ENCODE measurements around the gene HSPB7.
A peak's percentile ranks its signal among the peaks of the same experiment; 100 is the strongest.

DNA sequence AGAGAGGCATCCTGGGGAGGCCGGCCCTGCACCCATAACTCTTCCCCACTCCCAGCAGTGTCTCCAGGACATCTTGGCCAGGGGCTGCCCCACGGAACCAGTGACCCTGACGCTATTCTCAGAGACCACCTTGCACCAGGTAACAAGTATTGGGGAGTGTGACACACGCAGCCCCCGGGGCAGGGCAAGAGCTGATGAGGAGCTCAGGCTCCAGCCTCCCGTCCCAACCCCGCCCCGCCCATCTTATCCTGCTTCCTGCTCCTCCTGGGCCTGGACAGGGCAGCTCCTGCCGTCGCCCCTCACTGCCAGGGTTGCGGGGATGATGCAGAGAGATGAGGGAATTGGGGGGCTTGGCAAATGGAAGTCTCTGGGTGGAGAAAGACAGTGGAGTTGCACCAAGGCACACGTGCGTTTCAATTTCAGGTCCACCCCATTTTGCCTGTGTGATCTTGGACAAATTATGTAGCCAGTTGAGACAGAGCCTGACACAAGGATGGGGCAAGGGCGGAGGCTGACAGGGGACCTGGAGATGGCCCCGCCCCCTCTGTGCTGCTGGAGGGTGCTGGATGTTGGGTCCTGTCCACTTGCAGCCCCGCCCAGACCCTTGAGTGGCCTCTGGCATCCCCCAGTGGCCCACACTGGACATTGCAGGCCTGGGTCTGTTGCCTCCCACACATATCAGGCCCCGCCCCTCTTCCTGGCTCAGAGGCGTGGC, 14.7 kb upstream of the HSPB7 start:
- TF ChIP-seq, protein P1, sequence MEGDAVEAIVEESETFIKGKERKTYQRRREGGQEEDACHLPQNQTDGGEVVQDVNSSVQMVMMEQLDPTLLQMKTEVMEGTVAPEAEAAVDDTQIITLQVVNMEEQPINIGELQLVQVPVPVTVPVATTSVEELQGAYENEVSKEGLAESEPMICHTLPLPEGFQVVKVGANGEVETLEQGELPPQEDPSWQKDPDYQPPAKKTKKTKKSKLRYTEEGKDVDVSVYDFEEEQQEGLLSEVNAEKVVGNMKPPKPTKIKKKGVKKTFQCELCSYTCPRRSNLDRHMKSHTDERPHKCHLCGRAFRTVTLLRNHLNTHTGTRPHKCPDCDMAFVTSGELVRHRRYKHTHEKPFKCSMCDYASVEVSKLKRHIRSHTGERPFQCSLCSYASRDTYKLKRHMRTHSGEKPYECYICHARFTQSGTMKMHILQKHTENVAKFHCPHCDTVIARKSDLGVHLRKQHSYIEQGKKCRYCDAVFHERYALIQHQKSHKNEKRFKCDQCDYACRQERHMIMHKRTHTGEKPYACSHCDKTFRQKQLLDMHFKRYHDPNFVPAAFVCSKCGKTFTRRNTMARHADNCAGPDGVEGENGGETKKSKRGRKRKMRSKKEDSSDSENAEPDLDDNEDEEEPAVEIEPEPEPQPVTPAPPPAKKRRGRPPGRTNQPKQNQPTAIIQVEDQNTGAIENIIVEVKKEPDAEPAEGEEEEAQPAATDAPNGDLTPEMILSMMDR (tag by site-specific recombination; IDR thresholded peaks at IDR 0.05), result peak; percentile 79; the same call in 1 of the 2 replicates
- TF ChIP-seq ZNF23 (tag by site-specific recombination; IDR thresholded peaks at IDR 0.05; ENCODE audit: borderline replicate concordance), result no peak
- TF ChIP-seq ZFP37 (tag by site-specific recombination; IDR thresholded peaks at IDR 0.05), result no peak
- TF ChIP-seq ZNF274 (IDR thresholded peaks at IDR 0.05; ENCODE audit: low read length), result no peak
- TF ChIP-seq ZNF274 (tag by site-specific recombination; IDR thresholded peaks at IDR 0.05; ENCODE audit: borderline replicate concordance), result no peak

All from HEK293 (cell line).